Endothelial cell (in vitro differentiated cells): ENCODE data around the gene DOCK3. TPM values are rescaled to one million over a fixed set of nuclear protein-coding genes. Genes with fewer than 3 reads are reported as not detected.

Experiments used
- DNase-seq: peaks from one replicate; pipeline ENCODE4 v3.0.0; 2021; ENCODE audit warnings: low spot score
- H3K27ac Mint-ChIP-seq: one replicate; pipeline ENCODE4 v1.8.0; 2021; ENCODE audit warnings: mixed read lengths, inconsistent platforms; ENCODE audit not compliant: unreplicated experiment
- H3K27me3 Mint-ChIP-seq: one replicate; pipeline ENCODE4 v1.8.0; 2021; ENCODE audit warnings: mild to moderate bottlenecking, moderate library complexity, mixed read lengths, inconsistent platforms; ENCODE audit not compliant: unreplicated experiment
- H3K36me3 Mint-ChIP-seq: one replicate; pipeline ENCODE4 v1.8.0; 2021; ENCODE audit warnings: mild to moderate bottlenecking, low read depth, mixed read lengths, inconsistent platforms; ENCODE audit not compliant: unreplicated experiment
- H3K4me1 Mint-ChIP-seq: one replicate; pipeline ENCODE4 v1.8.0; 2021; ENCODE audit warnings: mild to moderate bottlenecking, mixed read lengths, inconsistent platforms; ENCODE audit not compliant: unreplicated experiment
- H3K4me3 Mint-ChIP-seq: one replicate; pipeline ENCODE4 v1.8.0; 2021; ENCODE audit warnings: mild to moderate bottlenecking, mixed read lengths, inconsistent platforms; ENCODE audit not compliant: unreplicated experiment
- H3K9me3 Mint-ChIP-seq: one replicate; pipeline ENCODE4 v1.8.0; 2021; ENCODE audit warnings: mixed read lengths, inconsistent platforms; ENCODE audit not compliant: unreplicated experiment
- CTCF ChIP-seq: fragments of 200-600 bp; sonication (generic); IDR thresholded peaks from one replicate; pipeline ENCODE4 v1.5.0; 2021; ENCODE audit warnings: antibody characterized with exemption; ENCODE audit not compliant: unreplicated experiment
- total RNA-seq: library from RNA; stranded (reverse); fragmentation: NEBNext Ultra II Directional; extraction: Animal tissue kit (Norgen Biotek cat#: 25700); gene quantifications from one replicate; pipeline ENCODE4 v1.2.1, GENCODE V29; 2021; ENCODE audit not compliant: unreplicated experiment

The DOCK3 gene
- total RNA-seq, 1 donor from 2014 or later = 1.3 TPM

GRCh38 chr3:51336261-51336660 is 661.5 kb downstream of the DOCK3 start:
- no peaks in the 10 kb centered on the region for H3K36me3 Mint-ChIP-seq
- H3K4me3 Mint-ChIP-seq = no peak overlapping the region
- no peak overlapping the region for H3K27ac Mint-ChIP-seq
- peaks cover 9% of the 10 kb centered on the region for H3K27me3 Mint-ChIP-seq
- DNase-seq = no peak
- no peaks in the 10 kb centered on the region for H3K9me3 Mint-ChIP-seq
- TF ChIP-seq CTCF = no peak
- H3K4me1 Mint-ChIP-seq = no peaks in the 10 kb centered on the region

GRCh38 chr3:51337666-51338065 is 662.9 kb downstream of the DOCK3 start:
- Mint-ChIP-seq H3K27me3 (peaks cover 5% of the 10 kb centered on the region), H3K9me3 (no peaks in the 10 kb centered on the region), H3K27ac (no peak overlapping the region), H3K36me3 (no peaks in the 10 kb centered on the region), H3K4me3 (no peak overlapping the region), H3K4me1 (no peaks in the 10 kb centered on the region)
- no peak for DNase-seq
- TF ChIP-seq CTCF = no peak

DNA sequence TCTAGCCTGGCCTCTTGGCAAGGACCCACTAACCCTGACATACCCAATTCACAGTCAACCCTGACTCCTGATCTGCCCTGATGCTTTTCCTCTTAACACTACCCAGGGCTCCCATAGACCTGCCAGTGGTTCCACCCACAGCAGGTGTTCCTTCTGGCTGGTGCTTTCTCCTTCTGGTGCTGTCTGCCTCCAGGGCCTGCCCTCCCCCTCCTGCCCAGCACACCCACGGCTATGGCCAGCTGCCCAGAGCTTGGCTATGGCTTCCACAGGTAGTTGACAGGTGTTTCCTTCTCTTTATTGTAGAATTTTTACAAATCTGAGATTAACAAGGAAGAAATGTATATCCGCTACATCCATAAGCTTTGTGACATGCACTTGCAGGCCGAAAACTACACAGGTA is 663.9 kb downstream of the DOCK3 start:
- no peak for TF ChIP-seq CTCF
- Mint-ChIP-seq H3K27me3 (peaks cover 5% of the 10 kb centered on the region), H3K9me3 (no peaks in the 10 kb centered on the region), H3K4me1 (no peaks in the 10 kb centered on the region), H3K4me3 (no peak overlapping the region), H3K36me3 (no peaks in the 10 kb centered on the region), H3K27ac (no peak overlapping the region)
- no peak for DNase-seq

GRCh38 chr3:51340013-51340829 is 665.5 kb downstream of the DOCK3 start:
- H3K27ac Mint-ChIP-seq = no peak overlapping the region
- no peaks in the 10 kb centered on the region for H3K9me3 Mint-ChIP-seq
- TF ChIP-seq CTCF = no peak
- H3K4me3 Mint-ChIP-seq = no peak overlapping the region
- H3K4me1 Mint-ChIP-seq = no peaks in the 10 kb centered on the region
- DNase-seq = no peak
- H3K36me3 Mint-ChIP-seq = no peaks in the 10 kb centered on the region
- peaks cover 7% of the 10 kb centered on the region for H3K27me3 Mint-ChIP-seq

GRCh38 chr3:51340989-51341636 is 666.4 kb downstream of the DOCK3 start:
- Mint-ChIP-seq H3K36me3 (no peaks in the 10 kb centered on the region), H3K9me3 (no peaks in the 10 kb centered on the region), H3K4me3 (no peak overlapping the region), H3K27me3 (peaks cover 7% of the 10 kb centered on the region), H3K4me1 (no peaks in the 10 kb centered on the region), H3K27ac (no peak overlapping the region)
- no peak for DNase-seq
- TF ChIP-seq CTCF = no peak
